Activated T-cell treated with anti-CD3 and anti-CD28 coated beads for 24 hours (primary cell): ENCODE results near the gene RPS13.
"Not testable (repeated sequence)": the region's sequence is repeated elsewhere in the genome, so short reads cannot be mapped to it uniquely, and the experiment has no call there.

Experiments
- DNase-seq: peaks from one replicate; pipeline ENCODE4 v3.0.0-alpha.2; 2020; ENCODE audit warnings: low read depth

Gene RPS13

GRCh38 chr11:17077520-17078401, at the start of gene RPS13:
TSS of gene RPS13 (minus strand) at chr11:17077667. CDS start at chr11:17077641, 26 bp downstream.
- DNase-seq = peak; percentile 93

- no peak for DNase-seq
These were observed 44.5 kb upstream of the RPS13 start for GRCh38 chr11:17121981-17122380.

DNA sequence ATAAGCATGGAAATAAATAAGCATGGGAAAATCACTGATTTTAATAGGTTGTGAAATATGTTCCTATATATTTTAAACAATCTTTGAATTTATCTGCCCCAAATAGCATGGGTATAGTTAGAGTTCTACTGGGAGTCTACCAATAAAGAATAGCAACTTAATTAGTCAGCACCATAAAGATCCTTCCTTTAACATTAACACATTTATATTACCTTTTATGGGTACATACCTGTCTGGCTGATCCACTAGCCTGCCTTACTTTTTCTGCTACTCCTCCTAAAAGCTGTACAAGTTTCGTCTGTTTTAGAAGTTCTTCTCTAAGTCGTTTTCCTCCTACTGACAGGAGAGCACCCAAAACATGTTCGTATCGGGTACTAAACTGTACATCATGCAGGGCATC, 39.8 kb upstream of the RPS13 start:
- DNase-seq = no peak

- no peak for DNase-seq
These were observed 38.6 kb upstream of the RPS13 start for GRCh38 chr11:17116117-17116516.

- not testable (repeated sequence) for DNase-seq
These were observed 30.3 kb upstream of the RPS13 start for GRCh38 chr11:17107745-17108144.

DNA sequence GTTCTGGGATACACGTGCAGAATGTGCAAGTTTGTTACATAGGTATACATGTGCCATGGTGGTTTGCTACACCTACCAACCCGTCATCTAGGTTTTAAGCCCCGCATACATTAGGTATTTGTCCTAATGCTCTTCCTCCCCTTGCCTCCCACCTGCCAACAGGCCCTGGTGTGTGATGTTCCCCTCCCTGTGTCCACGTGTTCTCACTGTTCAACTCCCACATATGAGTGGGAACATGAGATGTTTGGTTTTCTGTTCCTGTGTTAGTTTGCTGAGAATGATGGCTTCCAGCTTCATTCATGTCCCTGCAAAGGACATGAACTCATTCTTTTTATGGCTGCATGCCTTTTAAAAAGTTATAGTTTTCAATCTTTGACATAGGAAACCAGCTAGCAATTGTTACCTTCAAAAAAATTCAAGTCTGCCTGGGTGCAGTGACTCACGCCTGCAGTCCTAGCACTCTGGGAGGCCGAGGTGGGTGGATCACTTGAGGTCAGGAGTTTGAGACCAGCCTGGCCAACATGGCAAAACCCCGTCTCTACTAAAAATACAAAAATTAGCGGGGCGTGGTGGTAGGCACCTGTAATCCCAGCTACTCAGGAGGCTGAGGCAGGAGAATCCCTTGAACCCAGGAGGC, 28.1 kb upstream of the RPS13 start:
- DNase-seq = not testable (repeated sequence)

DNA sequence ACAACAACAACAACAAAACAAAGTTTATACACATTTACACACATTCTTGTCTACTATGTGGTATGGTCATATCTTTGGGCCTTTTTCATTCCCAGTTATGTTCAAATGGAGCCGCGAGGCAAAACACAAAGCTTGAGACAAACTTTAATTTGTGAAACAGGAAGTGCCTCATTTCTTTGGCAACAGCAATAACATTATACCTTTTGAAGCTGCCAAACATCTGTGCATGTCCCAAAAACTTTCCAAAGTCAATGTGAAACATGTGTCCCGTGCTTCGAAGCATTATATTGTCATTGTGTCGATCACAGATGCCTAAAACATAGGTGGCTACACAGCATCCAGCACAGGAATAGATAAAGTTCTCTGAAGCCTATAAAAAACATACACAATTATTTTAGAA, 25.0 kb upstream of the RPS13 start:
- DNase-seq = no peak

- DNase-seq = no peak
These were observed 21.2 kb upstream of the RPS13 start for GRCh38 chr11:17098658-17099057.

- no peak for DNase-seq
These were observed 20.6 kb upstream of the RPS13 start for GRCh38 chr11:17098038-17098437.

DNA sequence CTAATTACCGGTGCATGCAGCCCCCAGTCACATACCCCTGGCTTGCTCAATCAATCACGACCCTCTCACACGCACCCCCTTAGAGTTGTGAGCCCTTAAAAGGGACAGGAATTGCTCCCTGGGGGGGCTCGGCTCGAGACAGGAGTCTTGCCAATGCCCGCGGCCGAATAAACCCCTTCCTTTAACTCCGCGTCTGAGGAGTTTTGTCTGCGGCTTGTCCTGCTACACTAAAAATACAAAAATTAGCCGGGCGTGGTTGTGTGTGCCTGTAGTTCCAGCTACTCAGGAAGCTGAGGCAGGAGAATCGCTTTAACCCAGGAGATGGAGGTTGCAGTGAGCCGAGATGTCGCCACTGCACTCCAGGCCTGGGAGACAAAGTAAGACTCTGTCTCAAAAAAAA, 8.5 kb upstream of the RPS13 start:
- not testable (repeated sequence) for DNase-seq

DNA sequence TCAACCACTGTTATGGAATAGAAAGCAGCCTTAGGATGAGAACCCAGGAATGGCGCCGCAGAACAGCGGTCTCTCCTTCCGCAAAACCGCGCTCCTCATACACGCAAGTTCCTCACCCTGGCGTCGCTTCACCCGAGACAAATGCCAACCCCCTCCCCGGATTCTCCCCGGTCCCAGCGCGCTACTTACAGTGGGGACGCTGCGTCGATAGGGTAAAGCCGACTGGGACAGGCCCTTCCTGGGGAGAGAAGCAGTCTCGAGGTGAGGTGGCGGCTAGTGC, 287 bp downstream of the RPS13 start:
- DNase-seq = peak; percentile 16

DNA sequence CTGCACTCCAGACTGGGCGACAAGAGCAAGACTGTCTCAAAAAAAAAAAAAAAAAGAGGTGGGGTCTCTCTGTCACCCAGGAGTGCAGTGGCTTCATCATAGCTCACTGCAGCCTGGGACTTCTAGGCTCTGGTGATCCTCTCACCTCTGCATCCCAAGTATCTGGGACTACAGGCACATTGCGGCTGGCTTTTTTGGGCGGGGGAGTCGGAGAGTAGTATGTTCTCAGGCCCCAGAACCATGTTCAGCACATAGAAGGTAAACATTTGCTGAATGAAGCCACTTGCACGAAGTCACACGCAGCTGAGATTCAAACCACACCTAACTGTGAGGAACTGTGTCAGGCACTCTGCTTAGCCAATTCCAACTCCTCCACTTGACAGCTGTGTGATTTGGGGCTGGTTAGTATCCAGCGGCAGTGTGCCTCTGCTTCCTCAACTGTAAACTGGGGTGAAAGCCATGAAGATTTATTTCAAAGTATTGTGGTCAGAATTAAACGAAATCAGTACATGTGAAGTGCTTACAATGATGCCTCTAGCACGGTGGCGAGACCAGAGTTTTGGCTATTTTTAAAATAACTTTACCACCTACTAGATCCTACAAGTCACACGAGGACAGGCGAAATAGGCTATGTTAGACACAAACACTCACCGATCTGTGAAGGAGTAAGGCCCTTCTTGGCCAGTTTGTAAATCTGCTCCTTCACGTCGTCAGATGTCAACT, 789 bp downstream of the RPS13 start:
- DNase-seq = no peak

GRCh38 chr11:17075506-17075905, 2.0 kb downstream of the RPS13 start:
- DNase-seq = no peak

DNA sequence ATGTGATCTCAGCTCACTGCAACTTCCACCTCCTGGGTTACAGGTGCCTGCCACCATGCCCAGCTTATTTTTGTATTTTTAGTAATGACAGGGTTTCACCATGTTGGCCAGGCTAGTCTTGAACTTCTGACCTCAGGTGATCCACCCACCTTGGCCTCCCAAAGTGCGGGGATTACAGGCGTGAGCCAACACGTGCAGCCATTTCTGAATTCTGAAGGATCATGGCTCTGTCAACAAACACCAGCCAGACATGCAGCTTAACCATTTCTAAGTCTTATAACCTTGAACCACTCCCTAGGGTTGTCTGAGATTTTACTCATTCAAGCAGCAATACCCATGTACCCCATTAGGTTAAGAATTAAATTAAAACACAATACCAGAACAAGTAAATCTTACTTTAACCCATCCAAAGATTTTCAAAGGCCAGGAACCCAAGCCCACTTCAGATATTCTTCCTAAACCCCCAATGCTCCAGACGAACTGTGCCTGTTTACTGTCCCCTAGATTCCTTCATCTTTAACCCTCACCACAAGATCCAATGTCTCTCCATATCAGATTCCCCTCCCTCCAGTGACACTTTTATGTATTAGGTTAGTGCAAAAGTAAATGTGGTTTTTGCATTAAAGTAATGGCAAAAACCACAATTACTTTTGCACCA, 4.0 kb downstream of the RPS13 start:
- DNase-seq = no peak

- no peak for DNase-seq
These were observed 10.1 kb downstream of the RPS13 start for GRCh38 chr11:17067417-17067816.

- no peak for DNase-seq
These were observed 10.8 kb downstream of the RPS13 start for GRCh38 chr11:17066691-17067090.

GRCh38 chr11:17063171-17064002, 14.1 kb downstream of the RPS13 start:
- DNase-seq = peak; percentile 47

DNA sequence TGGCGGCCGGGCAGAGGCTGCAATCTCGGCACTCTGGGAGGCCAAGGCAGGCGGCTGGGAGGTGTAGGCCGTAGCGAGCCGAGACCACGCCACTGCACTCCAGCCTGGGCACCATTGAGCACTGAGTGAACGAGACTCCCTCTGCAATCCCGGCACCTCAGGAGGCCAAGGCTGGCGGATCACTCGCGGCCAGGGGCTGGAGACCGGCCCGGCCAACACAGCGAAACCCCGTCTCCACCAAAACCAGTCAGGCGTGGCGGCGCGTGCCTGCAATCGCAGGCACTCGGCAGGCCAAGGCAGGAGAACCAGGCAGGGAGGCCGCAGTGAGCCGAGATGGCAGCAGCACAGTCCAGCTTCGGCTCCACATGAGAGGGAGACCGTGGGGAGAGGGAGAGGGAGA, 26.3 kb downstream of the RPS13 start:
- DNase-seq = not testable (repeated sequence)

- not testable (repeated sequence) for DNase-seq
These were observed 29.0 kb downstream of the RPS13 start for GRCh38 chr11:17048491-17048890.

DNA sequence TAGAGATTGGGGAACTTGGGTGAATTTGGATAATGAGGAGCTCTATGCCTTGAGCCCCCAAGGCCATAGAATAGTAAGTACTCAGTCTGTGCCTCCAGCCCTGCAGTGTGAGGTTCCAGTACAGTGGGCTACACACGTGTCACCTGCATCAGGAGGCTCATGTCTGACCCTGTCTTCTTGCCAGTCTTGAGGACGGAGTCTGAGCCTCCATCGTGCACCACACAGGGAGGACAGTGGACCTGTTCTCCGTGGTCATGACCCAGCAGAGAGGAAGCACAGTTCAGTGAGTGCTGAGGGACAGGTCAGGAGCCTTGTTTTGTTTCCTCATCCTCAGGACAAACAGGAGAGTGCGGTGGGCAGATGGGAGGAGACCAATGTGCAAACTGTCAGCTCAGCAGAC, 30.8 kb downstream of the RPS13 start:
- DNase-seq = no peak
